ENCODE results near the gene MYLK. TPM values are rescaled to one million over a fixed set of nuclear protein-coding genes. Genes with fewer than 3 reads are reported as not detected.

MYLK gene
- total and polyA plus RNA-seq, 4 donors: 17.1 to 158 (median 41.9) TPM

- no peak for TF ChIP-seq CTCF (IDR thresholded peaks at IDR 0.05; ENCODE audit: low read depth, low read length, missing input control)
- no peak for TF ChIP-seq GABPA (IDR thresholded peaks at IDR 0.05 in 1 of 2, conservative IDR thresholded peaks at IDR 0.05 in 1 of 2)
- no peak for TF ChIP-seq TAF1 (conservative IDR thresholded peaks at IDR 0.05)
Observed at GRCh38 chr3:123637131-123637530, 247.0 kb downstream of the MYLK start (continued).

GRCh38 chr3:123636431-123636841 lies 247.7 kb downstream of the MYLK start:
- Histone ChIP-seq H3K9me3 (ENCODE audit: control insufficient read depth in 4 of 4, low read length in 3 of 4) (no peaks in the 10 kb centered on the region), H3K4me3 (ENCODE audit: low read depth in 1 of 3, low read length in 3 of 3) (no peak overlapping the region), H3K27ac (ENCODE audit: low read depth in 1 of 2, low read length in 2 of 2) (no peak overlapping the region), H3K27me3 (ENCODE audit: control insufficient read depth in 4 of 4, insufficient read depth in 4 of 4, low read length in 3 of 4) (no peaks in the 10 kb centered on the region), H3K9ac (ENCODE audit: low read depth in 1 of 2, low read length in 2 of 2) (no peak overlapping the region), H3K36me3 (ENCODE audit: control insufficient read depth in 4 of 4, insufficient read depth in 3 of 4, low read depth in 1 of 4, low read length in 3 of 4) (peaks cover 6 to 42% (median 33%) of the 10 kb centered on the region in 4 donors), H3K4me1 (ENCODE audit: control insufficient read depth in 4 of 4, insufficient read depth in 4 of 4, low read length in 3 of 4) (peaks cover 2 to 25% (median 17%) of the 10 kb centered on the region in 4 donors)
- peak; percentile 47 for DNase-seq (ENCODE audit: low spot score)
- WGBS: 87% methylated on average over 8 of the region's 8 CpGs
- TF ChIP-seq FOXA2 (IDR thresholded peaks at IDR 0.05) (no peak), NR2F2 (IDR thresholded peaks at IDR 0.05) (peak; percentile 57)

GRCh38 chr3:123635717-123636116 lies 248.4 kb downstream of the MYLK start:
- TF ChIP-seq ATF3 (IDR thresholded peaks at IDR 0.05): no peak
- no peak for TF ChIP-seq FOXA2 (IDR thresholded peaks at IDR 0.05)
- no peak for TF ChIP-seq EGR1 (IDR thresholded peaks at IDR 0.05; ENCODE audit: low read depth in 2 of 2)
- no peak for TF ChIP-seq NR2F2 (IDR thresholded peaks at IDR 0.05)
- no peak for TF ChIP-seq RAD21 (IDR thresholded peaks at IDR 0.05)
- TF ChIP-seq TAF1 (conservative IDR thresholded peaks at IDR 0.05): no peak
- TF ChIP-seq CTCF (IDR thresholded peaks at IDR 0.05; ENCODE audit: low read depth, low read length, missing input control): no peak
- no peak for TF ChIP-seq YY1 (IDR thresholded peaks at IDR 0.05)
- no peak for TF ChIP-seq REST (IDR thresholded peaks at IDR 0.05)
- no peak for TF ChIP-seq SP1 (IDR thresholded peaks at IDR 0.05)
- no peak for TF ChIP-seq RXRA (IDR thresholded peaks at IDR 0.05)
- TF ChIP-seq ZBTB33 (IDR thresholded peaks at IDR 0.05): no peak
- no peak for DNase-seq (ENCODE audit: low spot score)
- Histone ChIP-seq H3K36me3 (ENCODE audit: control insufficient read depth in 4 of 4, insufficient read depth in 3 of 4, low read depth in 1 of 4, low read length in 3 of 4) (peaks cover 6 to 38% (median 33%) of the 10 kb centered on the region in 4 donors), H3K4me1 (ENCODE audit: control insufficient read depth in 4 of 4, insufficient read depth in 4 of 4, low read length in 3 of 4) (peaks cover 2 to 25% (median 17%) of the 10 kb centered on the region in 4 donors), H3K4me3 (ENCODE audit: low read depth in 1 of 3, low read length in 3 of 3) (no peak overlapping the region), H3K27me3 (ENCODE audit: control insufficient read depth in 4 of 4, insufficient read depth in 4 of 4, low read length in 3 of 4) (no peaks in the 10 kb centered on the region), H3K9ac (ENCODE audit: low read depth in 1 of 2, low read length in 2 of 2) (no peak overlapping the region), H3K9me3 (ENCODE audit: control insufficient read depth in 4 of 4, low read length in 3 of 4) (no peaks in the 10 kb centered on the region), H3K27ac (ENCODE audit: low read depth in 1 of 2, low read length in 2 of 2) (no peak overlapping the region)
- WGBS: 81% methylated on average over 4 of the region's 4 CpGs

Data from liver (tissue), 9 donors.